Measurements from ENCODE around the gene TNIP3. TPM values are rescaled to one million over a fixed set of nuclear protein-coding genes. Genes with fewer than 3 reads are reported as not detected.

TNIP3 gene
- total RNA-seq, 1 experiment from 2014 or later: 0.06 TPM

DNA sequence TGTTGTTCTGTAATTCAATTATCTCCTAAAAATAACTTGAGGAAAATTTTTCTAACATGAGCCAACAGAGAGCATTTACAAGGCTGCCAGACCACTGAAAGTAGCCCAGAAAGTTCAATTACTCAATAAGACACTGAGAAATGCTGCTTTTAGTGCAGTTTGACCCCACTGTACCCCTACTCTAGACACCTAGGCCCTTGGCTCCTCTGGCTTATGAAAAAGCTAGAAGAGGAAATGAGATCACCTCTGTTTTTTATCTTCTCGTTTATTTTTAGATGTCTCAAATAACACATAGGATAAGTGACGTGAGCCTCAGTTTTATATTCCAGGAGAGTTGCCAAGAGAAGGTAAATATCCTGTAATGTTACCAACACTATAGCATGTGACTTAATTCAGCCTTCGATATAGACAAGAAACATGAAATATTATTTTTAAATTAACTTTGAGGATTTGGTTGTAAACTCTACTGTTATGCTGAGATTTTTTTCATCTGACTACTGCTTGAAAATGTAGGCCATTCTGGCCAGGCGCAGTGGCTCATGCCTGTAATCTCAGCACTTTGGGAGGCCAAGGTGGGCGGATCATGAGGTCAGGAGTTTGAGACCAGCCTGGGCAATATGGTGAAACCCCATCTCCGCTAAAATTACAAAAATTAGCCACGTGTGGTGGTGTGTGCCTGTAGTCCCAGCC lies 24.4 kb downstream of the TNIP3 start:
- peak; percentile 17 for DNase-seq (ENCODE audit: low read depth)

DNA sequence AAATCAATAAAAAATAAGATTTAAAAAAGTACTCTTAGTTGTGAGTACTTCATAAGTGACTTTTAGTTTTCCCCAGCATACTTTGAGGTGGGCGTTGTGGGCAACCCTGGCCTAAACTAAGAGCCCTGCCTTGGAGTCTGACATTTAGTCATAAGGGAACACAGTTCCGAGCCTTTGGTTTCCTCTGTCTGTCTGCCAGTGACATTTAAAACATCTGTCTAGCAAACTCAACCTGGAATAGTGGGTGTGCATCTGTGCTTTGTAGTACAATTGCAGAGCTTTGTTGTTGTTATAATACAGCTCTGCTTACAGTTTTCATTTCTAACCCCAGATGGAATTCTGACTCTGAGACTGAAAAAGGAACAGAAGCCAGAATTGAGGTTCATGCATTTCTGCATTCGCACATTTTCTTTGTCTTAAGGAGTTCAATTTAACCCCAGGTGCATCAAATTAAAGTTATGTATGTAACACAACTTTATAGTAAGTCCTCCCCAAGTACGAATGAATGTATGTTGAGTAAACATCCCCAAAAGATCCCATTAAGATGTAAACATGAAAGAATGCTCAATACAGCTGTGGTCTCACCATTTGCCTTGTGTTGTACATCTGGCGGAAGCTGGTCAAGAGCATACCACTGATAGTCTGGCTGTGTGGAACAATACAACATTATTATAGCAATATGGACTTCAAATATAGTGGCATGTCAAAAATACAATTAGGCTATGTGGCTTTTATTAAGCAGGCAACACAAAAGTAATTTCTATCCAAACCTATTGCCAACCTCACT lies 25.9 kb downstream of the TNIP3 start:
- no peak for DNase-seq (ENCODE audit: low read depth)

DNA sequence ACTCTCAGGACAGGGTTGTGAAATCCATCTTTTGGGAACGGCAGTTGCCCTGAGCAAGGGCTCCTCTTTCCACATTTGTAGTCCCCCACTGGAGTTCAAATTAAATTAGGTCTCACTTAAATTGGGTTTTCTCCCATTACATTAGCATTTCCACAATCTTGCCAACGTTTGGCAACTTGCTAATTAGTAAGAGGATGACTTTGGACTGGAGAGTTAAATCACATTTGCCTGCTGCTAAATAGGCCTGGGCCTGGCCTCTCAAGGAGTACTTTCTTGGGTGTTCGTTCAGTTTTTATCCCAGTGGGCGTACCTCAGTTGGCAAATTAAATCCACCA lies 33.8 kb downstream of the TNIP3 start:
- no peak for DNase-seq (ENCODE audit: low read depth)

DNA sequence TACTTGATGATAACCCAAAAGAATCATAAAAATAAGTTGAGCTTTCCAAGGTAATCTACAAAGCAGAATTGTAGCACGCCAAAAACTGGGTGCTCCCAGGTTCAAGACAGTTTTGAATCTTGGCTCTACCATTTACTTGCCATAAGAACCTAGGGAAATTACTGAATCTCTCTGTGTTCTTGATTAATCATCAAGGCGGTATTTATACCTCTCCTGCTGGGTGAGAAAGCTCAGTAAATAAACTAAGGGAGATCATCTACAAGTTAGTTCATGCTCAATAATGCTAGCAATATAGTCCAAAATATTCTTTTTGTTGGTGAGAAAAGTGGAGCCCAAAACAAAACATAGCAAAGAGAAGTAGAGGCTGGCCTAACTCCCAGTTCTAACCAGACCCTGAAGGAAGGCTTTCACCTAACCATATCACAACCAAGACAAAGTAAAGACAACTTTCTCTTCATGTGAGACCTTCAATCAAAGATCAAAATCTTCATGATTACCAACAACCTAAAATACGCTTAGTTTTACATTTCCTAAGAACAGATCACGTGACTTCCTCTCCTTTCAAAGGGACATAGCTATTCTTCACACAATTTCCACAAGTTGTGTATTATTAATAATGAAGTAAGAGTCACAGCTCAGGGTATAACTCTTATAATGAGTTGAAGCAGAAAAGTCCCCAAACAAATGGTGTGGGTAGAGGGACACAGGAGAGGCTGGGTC lies 34.4 kb downstream of the TNIP3 start:
- no peak for DNase-seq (ENCODE audit: low read depth)

DNA sequence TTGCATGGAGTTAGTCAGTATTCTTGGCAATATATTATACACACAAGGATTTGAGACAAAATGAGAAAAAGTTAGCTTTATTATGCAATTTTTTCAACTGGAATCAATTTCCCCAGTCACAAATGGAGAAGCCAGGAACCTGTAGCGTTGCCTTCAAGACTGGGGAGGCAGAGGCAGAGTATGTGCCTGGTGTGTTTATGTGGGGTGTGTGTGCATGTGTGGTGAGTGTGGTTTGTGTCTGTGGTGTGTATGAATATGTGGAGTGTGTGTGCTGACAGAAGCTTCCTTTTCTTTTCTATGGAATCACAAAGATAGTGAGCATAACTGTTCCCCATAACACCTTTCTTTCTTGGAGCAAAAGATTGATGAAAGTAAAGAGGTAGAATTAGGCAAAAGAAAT lies 37.0 kb downstream of the TNIP3 start:
- no peak for DNase-seq (ENCODE audit: low read depth)

DNA sequence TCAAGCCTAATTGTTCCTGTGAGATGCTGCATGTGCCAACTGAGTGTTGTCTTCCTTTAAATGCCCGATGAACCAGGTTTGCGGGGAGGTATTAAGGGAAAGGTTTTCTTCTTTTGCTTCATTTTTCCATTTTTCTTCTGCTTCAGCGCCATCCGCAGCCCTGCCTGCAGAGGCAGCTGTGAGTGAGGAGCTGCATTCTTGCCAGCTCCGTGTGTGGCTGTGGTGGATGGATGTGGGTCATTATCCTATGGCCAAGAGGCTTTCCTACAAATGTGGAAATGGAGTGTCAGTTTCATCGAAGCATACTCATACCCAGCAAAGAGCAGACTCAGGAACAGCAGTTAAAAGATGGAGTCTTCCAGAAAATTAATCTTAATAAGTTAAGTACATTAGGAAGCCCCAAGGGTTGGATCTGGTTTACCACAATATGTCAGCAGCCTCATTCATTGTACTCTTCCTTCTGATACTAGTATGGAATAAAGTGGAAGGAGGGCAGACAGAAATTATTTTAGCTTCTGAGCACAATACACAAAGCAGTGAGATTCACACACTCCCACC lies 37.6 kb downstream of the TNIP3 start:
- DNase-seq (ENCODE audit: low read depth): no peak

DNA sequence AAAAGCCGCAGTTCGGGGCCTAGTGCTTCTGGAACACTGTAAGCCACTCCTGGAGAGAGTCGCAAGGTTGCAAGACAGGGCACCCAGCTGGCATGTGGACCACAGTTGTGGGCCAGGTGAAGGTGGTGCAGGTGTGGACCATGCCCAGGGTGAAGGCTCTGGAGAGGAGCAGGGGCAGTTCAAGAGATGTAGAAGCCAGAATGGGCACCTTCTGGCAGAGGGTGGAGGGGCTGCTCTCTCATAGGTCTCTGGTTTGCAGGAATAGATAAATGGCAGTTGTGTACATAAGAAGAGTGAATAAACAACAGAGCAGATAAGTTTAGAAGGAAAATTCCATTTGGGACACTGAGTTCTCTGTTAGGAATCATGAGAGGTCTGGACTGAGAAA lies 38.6 kb downstream of the TNIP3 start:
- no peak for DNase-seq (ENCODE audit: low read depth)

DNA sequence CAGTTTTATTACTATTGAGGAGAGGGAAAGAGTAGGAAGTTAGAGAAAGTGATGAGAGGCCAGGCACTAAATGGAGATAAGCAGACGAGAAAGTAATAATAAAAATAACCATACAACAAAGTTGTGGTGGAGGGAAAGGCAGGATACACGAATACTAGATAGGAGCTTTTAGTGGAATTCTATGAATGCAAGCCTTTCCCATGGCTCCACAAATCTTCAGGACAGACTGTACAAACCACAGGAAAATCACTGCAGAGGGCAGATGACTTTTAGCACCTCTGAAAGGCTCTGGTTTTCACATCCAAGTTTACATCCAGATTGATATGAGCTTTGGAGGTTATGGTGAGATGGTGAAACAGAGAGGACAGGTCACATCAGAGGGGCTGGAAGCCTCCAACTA lies 41.5 kb downstream of the TNIP3 start:
- no peak for DNase-seq (ENCODE audit: low read depth)

DNA sequence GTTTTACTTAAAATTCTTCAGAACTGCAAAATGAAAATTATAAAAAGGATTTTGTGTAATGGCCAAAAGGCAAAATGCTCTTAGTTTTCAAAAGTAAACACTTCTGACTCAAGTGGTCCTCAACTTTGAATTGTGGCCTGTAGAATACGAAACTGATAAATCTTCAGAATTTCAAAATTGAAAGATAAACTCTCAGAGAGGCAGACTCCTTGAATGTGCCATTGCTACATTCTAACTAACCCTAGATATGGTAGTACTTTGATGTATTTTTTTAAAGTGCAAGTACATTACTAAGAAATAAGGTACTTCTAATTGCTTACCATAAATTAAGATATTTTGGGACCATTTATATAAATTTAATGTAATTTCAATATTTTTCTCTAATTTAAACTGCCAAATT lies 44.4 kb downstream of the TNIP3 start:
- no peak for DNase-seq (ENCODE audit: low read depth)

DNA sequence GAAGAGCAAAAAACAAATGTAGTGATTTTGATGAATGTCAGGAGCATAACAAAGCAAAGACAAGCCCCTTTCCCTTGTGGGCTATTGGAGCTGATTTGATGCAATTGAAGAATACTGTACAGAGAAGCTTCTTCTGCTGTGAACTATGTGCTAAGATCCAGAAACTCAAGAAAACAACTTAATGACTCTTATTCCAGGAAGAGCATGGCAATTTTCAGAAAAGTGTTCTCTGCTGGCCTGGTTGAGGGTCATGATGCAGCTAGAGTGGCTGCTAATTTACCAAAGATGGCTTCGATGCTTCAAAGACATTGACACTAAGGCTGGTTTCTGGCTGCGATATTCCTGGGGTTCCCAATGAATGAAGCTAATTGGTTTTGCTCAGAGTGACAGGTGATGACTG lies 45.8 kb downstream of the TNIP3 start:
- no peak for DNase-seq (ENCODE audit: low read depth)

DNA sequence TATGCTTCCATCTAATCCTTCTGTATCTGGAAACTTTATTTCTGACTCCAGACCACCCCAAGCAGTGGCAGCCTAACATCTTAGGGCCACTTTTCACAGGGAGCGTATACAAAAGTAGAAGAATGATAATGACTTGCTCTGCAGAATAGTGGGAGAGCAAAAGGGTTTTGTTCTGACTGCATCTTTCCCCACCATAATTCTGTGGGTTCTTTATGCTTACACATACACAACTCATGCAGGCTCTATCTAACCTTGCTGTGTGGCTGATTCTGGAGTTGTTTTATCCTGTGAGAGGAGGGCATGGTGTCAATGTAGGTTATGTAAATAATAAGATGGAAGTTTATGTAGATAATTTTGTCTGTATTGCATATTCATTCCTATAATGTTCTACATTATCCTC lies 49.4 kb downstream of the TNIP3 start:
- DNase-seq (ENCODE audit: low read depth): no peak

DNA sequence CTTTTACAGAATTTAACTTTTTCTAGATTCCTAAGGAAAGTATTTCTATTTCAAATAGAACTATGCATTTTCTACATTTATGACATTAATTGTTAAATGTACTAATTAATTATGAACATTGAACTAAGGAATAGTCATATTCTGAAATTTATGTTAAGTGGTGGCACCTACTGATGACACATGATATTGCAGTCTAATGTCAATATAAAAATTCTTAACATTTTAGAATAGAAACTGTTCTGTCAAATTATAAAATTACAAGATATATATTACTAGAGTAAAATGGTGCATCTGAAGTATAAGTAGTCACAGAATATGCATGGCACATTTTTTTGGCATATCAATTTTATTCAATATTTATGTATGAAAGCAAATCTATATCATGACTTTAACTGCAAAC lies 51.6 kb downstream of the TNIP3 start:
- no peak for DNase-seq (ENCODE audit: low read depth)

DNA sequence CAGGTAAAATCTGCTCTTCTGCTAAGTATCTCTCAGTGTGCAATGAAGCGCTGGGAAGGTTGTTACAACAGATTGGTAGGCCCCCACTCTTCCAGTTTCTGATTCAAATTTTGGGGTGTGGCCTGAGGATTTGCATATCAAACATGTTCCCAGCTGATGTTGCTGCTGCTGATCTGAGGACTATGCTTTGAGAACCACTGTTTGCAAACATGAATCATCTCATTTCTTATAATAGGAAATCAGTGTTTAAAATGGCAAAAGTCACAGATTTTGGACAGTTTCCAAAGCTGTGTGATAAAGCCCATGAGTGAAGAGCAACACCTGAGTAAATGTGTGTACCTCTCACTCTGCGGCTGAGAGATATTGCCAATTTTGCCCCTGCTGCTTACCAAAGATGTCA lies 55.6 kb downstream of the TNIP3 start:
- DNase-seq (ENCODE audit: low read depth): no peak

DNA sequence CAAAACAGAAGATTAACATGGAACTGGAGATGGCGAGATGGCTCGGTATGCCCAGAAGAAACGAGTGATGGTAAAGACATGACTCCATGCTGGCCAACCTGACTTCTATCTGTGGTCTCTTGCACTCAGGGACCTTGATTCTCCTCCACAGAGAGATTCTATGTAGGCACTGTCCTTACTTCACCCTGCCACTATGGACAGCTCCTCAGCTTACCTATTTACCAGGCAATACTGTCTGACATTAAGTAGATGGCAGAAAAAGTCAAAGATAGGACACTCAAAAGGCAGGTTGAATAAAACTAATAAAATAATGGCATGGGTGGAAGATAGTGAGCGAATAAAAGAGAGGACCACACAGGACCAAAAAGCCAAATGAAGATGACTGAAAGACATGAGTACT lies 56.6 kb downstream of the TNIP3 start:
- no peak for DNase-seq (ENCODE audit: low read depth)

DNA sequence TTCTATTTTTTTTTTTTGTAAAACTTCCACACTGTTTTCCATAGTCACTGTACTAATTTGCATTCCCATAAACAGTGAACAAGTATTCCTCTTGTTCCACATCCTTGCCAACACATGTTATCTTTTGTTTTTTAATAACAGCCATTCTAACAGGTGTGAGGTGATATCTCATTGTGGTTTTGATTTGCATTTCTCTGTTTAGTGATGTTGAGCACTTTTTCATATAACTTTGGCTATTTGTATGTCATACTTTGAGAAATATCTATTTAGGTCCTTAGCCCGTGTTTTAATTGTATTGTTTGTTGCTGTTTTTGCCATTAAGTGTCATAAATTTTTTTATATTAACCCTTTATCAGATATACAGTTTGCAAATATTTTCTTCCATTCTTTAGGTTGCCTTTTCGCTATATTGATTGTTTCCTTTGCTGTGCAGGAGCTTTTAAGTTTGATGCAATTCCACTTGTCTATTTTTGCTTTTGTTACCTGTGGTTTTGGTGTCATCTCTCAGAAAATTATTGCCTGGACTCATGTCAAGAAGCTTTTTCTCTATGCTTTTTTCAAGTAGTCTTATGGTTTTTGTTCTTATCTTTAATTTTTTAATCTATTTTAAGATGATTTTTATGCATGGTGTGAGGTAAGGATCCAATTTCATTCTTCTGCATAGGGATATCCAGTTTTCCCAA lies 63.9 kb downstream of the TNIP3 start:
- no peak for DNase-seq (ENCODE audit: low read depth)

DNA sequence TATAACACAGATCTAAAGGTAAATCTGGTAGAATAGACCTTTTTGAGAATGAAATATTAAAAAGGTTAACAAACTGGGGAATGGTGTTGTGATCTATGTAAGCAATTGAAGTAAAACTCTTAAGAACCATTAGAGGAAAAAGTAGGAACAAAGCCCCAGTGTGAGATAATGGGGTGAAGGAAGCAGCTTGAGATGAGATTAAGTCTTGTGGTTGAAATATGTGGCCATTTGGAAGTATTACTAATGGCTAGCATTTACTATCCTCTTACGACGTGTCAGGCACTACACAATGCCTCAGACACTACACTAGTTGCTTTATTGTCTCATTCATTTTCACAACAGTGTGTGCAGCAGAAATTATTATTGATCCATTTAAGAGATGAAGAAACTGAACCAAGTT lies 65.9 kb downstream of the TNIP3 start:
- DNase-seq (ENCODE audit: low read depth): no peak

DNA sequence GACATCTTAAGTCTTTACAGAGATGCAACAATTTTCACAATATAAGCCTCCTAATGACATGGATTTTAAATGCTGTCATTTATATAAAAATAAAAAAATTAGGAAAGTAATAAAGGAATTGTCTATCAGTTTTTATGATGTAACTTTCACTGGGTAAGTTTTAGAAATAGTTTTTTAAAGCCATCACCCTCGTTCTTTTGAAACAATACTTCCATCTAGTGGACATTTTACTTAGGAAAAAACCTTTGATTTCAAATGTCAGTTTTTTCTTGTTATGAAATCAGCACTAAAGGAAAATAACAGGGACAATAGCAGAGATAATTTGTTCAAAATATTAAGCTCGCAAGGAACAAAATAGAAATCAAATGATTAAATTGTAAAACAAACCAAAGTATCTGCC lies 67.5 kb downstream of the TNIP3 start:
- DNase-seq (ENCODE audit: low read depth): no peak

DNA sequence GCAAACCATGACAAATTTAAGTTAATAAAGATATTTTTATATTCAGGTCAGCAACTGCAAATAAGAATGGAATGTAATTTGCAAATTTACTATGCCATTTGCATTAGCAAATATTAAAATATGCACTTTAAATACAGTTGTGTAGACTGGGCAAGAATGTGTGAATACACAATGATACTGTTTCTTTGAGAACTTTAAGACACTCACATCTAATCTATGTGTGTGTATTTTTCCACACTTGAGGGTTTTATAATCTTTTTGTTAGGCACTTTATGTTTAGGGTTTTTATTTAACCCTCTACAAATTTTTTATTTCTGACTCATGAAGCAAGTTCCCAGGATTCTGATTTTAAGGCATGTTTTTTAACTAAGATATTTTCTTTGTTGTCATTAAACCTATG lies 67.9 kb downstream of the TNIP3 start:
- no peak for DNase-seq (ENCODE audit: low read depth)

DNA sequence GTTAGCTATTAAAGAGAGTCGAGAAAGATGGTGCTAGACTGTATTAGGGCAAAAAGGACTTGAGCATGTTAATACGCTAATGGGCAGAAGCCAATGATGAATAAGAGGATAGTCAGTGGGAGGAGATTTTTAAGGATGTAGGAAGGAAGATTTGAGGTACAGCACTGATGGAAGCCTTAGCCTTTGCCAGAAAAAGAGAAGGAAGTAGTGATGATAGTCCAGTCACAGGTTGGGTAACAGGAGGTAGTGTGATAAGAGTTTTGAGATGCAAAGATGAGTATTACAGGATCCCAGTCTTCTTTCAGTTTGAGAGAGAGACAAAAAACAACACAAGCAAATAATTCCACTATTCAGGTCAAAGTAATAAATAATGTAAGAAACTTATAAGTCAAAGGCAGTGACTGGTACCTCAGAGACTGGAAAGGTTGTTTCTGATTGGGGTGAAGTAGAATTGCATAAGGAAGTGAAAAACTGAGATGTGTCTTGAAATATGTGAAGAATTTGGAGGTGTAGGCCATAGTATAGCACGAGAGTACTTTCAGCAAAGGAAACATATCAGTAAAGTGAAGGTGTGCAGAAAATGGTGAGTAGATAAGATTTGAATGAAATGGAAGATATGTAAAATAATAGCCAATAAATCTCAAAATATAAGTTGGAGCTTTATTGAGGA lies 69.7 kb downstream of the TNIP3 start:
- DNase-seq (ENCODE audit: low read depth): no peak

DNA sequence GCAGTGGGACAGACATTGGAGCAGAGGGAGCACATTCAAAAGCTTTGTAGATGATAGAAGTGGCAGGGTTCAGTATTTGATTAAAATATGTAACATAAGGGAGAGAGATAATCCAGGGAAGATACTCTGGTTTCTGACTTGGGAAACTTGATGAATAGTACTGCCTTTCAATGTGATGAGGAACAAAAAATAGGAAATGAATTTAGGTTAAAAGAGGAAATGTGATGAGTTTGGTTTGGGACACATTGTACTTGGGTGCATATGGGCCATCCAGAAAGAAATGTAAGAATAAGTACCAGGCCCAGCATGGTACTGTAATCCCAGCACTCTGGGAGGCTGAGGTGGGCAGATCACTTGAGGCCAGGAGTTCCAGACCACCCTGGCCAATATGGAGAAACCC lies 70.9 kb downstream of the TNIP3 start:
- DNase-seq (ENCODE audit: low read depth): no peak

DNA sequence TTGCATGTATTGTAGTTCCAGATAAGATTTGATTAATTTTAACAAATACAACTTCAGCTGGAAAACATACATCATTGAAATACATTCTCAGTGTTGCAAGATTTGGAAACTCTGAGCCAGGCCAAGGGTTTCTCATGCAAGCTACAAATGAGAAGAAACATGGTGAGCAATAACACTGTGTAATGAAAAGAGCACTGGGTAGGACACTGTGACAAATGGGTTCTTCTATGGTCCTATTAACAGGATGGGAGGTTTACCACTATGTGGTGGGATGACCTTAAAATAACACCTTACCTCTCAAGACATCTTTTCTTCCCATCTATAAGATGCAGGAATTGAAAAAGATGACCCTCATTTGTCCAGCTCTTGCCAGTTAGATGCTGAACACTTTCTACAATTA lies 72.2 kb downstream of the TNIP3 start:
- no peak for DNase-seq (ENCODE audit: low read depth)

DNA sequence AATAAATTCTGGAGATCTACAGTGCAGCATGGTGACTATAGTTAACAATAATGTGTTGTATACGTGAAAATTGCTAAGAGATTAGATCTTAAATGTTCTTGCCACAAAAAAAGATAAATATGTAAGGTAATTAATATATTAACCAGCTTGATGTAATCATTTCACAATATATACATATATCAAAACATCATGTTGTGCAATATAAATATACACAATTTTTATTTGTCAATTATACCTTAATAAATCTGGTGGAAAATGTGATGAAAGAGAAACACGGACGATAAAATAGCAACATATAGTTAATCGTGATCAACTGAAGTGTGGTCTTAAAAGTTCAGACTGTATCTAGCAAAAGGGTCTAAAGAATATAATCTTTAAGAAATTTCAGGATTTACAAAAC lies 75.3 kb downstream of the TNIP3 start:
- no peak for DNase-seq (ENCODE audit: low read depth)
